NOMO-1 treated with DMSO at 0.1 percent for 48 hours (cell line): ENCODE data around the gene PHLDB1.
"Not testable (repeated sequence)": the region's sequence is repeated elsewhere in the genome, so short reads cannot be mapped to it uniquely, and the experiment has no call there.

ENCODE experiments used
- DNase-seq: peaks from one replicate; lab custom pipeline; 2025; ENCODE audit not compliant: unreplicated experiment; lab: John Stamatoyannopoulos, UW

Gene PHLDB1

DNA sequence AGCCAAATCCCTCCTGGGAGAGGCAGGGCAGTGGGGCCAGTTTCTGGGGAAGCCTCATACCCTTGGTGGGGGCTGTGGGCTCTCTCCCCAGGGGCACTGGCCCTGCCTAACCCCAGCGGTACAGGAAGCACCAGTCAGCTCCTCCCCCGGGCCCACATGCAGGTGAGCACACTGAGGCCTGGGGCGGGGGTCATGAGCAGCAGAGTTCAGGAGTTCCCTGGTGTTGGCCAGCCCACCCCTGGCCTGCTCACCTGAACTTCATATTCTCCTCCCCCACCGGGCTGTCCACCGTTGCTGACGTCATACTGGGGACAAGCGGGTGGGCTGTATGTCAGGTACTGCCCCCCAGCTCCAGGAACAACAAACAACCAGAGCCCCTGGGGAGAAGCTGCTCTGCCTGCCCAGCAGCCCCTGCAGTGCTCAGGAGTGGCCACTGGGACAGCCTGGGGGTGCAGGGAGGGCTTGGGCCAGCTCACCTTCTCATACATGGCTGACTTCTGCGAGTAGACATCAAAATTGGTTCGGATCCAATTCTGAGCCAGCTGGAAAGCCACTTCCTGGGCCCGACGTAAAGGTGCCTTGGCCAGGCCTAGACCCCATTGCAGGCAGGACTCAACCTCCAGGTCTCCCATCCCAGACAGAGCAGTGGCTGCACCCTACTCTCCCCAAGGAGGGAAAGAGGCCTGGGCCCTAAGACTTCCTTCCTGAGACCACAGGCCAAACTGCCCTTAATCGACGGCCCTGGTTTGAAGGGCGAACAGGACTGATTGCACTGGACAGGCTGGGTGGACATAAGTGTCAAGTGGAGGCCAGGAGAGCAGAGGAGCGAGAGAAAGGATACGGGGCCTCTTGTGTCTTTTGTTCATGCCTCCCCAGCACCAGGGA is 51.3 kb downstream of the PHLDB1 start:
- no peak for DNase-seq

DNA sequence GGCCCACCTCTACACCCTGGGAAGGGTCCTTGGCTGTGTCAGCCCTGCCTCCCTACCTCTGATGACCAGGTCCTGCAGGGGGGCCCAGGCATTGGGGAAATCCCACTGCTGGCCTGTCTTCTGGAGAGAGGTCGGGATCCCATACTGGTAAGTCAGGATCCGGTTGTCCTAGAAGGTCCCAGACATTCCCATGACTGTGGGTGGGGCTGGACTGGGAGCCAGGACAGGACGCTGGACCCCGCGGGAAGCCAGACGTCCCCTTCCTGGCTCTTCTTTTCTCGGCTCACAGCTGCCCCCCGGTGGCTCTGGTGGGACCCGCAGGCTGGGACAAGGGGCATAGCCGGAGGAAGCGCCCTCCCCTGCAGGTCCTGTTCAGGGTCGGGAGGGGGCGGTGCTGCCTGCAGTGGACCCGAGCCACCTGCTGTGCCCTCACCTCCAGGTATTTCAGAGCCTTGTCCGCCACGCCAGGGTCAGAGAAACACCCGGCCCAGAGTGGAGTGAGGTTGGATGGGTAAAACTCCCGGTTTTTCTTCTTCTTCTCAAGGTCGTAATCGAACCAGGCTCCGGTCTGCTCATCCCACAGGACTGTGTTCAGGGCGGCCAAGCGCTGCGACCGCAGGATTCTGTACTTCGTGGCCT is 52.0 kb downstream of the PHLDB1 start:
- DNase-seq, result peak; percentile 80

DNA sequence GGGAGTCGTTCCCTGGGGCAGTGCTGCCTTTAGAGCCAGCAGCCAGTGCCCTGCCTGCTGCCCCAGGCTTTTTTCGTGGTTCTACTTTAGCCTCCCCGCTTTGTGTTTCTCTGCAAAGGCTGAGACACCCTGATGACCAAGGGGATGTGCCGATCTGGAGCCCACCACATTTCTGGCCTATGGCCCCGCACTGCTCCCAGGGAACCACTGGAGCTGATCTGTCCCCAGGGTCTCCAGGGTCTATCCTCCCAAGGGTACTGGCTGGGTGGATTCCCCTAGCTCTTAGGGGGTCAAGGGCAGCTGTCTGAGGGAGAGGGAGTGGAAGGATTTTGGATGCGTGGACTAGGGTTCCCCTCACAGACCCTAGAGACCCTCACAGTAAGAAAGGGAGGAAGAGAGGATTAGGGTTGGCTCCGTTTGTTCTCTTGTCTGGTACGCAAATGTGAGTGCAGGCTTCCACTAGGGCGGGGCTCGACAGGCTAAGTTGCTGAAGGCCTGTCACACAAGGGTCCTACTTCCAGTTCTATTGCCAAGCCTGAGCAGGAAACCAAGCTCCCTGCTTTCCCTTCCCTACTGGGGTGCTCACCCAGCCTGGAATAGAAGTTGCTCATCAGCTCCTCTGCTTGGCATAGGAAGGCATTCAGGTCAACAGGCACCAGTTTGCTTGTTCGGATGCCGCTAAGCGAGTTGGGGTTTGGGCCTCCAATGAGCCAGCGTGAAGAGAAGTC is 52.7 kb downstream of the PHLDB1 start:
- DNase-seq, result no peak

DNA sequence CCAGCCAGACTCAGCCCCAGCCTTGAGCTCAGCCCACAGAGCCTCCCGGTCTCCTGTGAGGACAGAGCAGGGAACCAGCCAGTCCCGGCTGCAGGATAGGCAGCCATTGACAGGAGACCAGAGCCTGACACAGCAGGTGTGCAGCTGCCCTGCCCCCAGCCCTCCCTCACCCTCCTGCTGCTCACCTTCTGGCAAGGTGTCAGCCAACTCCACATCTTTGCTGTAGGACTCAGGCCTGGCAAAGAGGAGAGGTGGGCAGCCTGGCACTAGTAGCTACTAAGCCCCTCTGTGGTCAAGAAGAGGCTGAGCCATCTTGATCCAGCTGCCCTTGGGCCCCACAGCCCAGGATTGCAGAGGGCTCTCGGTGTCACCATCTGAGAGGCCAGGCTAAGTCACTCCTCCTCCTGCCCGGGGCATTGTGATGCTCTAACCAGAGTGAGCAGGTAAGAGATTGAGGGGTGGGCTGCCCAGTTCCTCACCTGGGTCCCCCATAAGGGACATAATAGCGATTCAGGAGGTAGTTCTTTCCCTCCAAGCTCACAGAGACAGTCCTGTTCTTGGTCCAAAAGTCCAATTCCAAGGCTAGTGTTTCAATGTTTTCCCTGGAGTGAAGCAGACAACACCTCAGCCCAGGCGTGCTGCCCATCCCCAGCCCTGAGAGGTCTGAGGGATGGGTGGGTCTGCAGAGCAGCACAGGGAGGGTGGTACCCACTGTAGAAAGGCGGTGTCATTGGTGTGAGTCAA is 53.4 kb downstream of the PHLDB1 start:
- DNase-seq, result no peak

DNA sequence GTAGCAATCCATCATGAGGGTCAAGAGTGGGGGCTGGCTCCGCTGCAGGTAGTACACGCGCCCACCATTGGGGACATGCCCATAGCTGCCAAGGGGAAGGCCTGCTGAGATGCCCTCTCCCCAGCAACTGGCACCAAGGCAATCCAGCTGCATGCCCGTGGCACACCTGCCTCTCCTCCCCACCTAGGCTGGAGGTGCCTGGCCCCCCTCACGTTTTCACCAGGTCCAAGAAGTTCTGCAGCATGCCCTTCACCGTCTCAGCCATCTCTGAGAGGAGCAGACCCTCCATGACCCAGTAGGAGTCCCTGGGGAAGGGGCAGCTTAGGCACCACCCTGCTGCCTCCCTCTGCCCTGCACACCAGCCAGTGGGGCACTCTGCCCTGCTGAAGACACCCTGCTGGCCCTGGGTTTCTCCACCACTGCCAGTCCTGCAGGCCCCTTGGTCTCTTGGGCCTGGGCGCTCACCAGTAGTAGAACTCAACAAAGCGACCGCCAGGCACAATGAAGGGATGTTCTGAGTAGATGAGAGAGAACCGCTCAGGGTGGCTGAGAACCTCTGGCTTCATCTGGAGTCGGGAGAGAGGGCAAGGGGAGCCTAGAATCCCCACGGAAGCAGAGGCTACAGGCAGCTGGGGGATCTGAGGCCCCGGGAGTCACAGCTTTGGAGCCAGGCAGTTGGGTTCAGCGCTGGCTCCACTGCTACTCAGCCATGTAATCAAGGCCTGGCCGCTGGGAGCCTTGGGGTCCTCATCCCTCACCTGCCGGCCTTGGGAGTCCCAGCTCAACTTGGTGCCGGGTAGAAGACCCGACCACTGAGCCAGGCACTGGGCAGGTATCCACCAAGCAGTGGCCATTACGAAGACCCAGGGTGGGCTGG is 54.2 kb downstream of the PHLDB1 start:
- DNase-seq, result no peak

DNA sequence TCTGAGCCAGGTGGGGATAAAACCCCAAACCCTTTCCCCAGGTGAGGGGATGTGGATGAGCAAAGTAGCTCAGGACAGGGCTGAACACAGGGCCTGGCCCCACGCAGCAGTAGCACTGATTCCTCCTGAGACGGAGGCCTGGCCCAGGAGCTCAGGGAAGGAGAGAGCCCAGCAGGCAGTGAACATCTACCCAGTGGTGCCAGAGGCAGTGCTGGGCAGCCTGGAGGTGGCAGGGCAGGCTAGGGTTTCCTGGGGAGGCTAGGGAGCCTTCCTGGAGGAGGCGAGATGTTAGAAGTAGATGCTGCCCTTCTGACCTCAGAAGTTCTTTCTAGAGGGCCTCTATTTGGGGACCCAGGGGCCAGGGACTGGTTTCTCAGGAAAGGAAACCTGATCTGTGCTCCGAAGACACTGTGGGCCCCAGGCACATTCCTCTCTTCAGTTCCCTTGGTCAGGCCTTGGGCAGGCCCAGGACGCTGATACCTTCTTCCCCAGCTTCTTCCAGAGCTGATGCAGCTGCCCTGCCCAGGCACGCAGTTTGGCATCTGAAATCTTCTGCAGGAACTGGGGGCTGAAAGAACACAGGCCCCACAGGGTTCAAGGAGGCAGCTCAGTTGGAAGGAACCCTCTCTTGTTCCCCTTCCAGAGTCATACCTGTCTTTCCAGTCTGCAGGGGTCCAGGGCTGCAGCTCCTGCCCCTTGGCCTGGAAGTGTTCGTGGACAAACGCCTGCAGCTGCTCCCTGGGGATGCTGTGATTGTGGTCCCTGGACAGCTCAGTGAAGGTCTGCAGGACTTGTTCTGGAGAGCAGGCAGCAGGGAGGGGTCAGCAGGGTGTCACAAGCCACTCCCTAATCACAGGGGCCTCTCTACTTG is 55.2 kb downstream of the PHLDB1 start:
- DNase-seq, result no peak

DNA sequence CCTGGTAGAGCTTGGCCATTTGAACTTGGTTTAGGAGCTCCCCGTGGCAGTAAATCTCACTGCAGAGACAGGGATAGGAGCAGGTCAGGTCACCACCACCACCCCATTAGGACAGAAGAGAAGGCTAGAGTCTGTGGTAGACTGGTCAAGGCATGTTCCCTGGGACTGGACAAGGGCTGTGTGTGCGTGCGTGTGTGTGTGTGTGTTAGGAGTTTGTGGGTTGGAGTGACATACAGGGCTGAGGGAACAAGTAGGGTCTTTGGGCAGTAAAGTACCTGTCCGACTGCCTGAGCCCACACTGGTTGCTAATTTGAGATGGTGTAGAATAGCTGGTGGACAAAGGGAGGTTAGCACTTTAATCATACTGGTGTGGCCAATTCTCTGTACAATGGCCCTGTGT is 56.0 kb downstream of the PHLDB1 start:
- DNase-seq, result no peak

DNA sequence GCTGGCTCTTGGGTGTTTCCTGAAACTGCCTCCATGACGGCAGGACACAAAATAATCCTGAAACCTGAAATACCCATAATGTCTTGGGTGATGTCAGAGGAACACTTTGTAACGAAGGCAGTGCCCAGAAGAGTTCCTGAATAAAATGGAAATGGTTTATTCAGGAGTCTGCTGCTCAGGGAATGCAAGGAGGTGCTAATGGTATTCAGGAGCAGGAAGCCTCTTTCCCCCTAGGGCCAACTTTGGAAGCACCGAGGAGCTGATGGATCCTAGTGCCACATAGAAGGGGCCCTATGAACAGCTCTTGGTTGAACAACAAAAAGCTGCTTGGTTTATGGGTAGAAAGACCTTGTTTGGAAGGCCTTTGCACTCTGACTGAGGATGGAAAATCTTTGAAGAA is 56.5 kb downstream of the PHLDB1 start:
- DNase-seq, result no peak

DNA sequence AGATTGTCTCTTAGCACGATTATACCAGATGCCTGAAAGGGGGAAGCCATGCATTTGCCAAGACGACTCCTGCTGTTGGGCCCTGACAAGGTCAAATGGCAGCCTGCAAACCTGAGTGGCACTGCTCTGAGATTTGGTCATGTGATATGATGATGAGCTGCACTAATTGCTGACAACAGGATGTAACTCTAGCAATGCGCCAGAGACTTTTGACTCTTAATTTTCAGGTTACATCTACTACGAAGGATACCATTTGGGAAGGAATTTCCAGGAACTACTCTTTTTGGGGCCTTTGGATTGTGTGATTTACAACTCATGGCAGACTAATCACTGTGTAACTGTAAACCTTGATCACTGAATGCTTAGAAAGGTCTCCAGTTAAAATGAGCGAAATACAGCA is 59.0 kb downstream of the PHLDB1 start:
- no peak for DNase-seq

DNA sequence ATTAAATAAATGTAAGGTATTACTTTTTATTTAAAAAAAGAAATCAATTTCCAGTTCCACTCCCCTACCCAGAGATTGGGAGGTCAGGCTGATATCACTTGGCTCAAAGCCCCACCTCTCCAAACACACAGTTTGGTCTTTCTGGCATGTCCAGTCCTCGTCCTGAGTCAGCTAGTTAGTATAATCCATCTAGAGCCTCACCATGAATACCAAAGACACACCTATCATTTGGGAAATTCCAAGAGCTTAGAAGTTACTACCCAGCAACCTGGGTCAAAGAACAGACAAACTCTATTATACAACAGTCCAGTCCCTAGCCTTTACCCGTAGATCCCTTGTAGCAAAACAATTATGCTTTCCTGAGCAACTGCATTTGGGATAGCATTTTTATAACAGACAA is 62.6 kb downstream of the PHLDB1 start:
- DNase-seq, result no peak

DNA sequence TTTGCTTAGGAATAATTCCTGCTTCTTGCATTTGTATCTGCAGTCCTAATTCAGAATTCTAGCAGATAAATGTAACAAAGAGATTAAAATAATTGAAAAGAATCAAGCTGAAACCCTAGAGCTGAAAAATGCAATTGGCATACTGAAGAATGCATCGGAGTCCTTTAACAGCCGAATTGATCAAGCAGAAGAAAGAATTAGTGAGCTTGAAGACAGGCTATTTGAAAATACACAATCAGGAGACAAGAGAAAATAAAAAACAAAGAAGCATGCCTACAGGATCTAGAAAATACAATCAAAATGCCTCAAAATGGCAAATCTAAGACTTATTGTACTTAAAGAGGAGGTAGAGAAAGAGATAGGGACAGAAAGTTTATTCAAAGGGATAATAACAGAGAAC is 63.8 kb downstream of the PHLDB1 start:
- no peak for DNase-seq

DNA sequence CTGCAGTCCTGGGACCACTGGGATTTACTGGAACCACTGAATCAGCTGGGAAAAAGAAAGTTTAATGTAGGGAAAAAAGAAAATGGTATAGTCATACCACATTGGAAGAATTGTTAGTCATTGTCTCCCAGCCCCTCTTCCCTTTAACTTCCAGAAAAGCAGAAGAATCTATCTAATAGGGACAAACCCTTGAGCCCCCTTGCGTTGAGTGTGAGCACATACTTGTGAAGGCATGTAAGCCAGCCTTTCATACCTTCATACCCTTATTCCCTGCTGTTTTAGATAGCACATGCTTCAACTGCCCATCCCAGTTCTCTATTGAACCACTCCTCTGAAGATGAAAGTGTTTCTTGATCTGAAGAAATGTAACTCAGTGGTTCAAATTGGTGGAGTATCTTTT is 65.4 kb downstream of the PHLDB1 start:
- DNase-seq, result no peak

DNA sequence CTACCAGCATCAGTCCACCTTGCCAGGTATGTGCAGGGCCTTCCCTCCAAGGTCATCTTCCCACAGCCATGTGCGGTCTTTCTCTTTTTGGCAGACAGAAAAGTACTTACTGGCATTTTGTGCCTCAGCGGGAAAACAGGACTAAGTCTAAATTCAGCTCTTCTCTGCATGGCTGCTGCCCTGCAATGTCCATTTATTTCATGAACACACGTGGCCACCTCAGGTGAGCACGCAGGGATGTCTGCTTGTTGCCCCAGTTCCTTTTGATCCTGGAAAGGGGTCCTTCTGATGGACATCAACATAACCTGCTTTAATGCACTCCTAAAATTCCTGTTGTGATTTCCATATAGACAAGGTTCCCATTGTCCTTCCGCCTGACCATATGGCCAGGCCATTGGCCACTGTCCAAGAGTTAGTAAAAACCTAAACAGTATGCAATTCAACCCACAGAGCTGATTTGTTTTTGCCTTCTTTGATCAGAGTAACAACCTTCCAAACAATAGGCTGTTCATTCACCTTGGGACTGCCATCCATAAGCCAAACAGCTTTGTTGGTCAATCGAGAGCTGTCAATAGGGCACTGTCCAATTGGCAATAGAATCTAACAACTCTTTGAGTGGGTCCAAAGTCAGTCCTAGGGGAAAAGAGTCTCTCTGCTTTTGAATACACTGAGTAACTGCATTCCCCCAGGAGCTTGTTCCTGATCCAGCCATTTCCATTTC is 66.1 kb downstream of the PHLDB1 start:
- DNase-seq, result no peak

DNA sequence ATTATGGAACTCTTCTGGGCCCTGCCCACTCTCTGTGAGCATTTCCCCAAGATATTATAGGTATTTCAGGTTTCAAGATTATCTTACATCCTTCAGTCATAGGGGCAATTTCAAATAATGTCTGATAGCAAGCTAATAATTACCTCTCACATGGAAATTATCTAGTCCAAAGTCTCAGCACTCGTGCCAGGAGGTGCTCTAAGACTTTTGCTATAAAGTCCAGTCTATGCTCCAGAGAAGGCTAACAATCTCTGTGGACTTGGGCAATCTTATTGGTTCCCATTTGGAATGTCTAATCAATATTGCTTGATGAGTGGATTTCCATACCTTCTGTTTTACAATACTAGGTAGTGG is 66.6 kb downstream of the PHLDB1 start:
- no peak for DNase-seq

DNA sequence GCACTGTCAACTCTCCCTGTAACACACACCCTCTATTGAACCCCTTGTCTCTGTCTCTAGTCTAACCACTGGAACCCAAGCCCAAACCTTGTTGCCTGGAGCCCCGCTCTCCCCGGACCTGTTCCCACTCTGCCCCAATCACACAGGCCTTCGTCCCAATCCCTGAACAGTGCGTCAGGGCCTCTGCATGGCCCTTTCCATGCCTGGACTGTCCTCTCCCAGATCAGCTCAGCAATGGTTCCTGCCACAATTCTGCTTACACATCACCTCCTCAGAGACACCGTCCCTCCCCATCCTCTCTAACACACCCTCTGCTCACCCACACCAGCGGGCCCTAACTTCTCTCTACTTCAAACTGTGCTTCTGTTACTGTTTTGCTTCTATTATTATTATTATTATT is 70.6 kb downstream of the PHLDB1 start:
- DNase-seq, result no peak

DNA sequence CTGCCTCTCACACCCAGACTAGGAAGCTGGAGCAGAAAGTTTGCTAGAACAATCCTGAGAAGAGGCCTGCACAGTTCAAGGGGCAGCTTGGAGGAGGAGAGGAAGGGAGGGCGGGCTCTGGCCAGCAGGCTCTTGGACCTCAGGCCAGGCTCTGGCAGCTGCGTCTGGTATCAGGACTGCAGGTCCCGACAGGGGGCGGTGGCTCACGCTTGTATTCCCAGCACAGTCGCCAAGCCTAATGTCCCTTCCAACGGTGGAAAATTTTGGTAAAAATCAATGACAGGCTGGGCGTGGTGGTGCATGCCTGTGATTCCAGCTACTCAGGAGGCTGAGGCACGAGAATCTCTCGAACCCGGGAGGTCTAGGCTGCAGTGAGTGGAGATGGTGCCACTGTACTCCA is 71.5 kb downstream of the PHLDB1 start:
- not testable (repeated sequence) for DNase-seq

DNA sequence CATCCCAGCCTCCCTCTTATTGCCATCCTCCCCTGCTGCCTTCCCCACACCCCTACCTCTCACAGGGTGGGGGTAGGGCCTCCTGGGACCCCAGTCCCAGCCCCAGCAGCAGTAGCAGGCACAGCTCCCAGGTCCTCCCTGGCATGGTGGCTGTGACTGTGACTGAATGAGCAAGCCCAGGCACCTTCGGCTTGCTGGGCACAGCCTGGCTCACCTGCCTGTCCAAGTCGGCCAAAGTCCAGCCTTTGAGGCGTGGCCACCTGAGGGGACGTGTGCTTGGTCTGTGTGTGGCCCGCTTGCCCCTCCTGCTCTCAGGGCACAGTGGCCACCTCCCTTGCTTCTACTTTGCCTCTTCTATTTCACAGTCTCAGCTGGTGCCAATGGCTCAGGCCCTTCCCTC is 72.1 kb downstream of the PHLDB1 start, which contains the start of gene TREH:
TSS of gene TREH (minus strand) at position 168 of the 400 bp plus-strand sequence. CDS start at position 145, 23 bp downstream.
- DNase-seq, result no peak

DNA sequence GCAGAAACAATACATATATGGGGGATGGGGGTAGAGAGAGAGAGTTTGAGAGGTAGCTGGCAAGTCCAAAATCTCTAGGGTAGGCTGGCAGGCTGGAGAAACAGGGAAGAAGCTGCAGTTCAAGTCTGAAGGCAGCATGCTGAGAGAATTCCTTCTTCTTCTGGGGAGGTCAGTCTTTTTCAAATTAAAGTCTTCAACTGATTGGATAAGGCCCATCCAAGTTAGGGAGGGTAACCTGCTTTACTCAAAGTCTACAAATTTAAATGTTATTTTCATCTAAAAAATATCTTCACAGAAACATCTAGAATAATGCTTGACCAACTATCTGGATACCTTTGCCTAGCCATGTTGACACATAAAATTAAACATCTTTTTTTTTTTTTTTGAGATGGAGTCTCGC is 75.0 kb downstream of the PHLDB1 start:
- DNase-seq, result no peak

DNA sequence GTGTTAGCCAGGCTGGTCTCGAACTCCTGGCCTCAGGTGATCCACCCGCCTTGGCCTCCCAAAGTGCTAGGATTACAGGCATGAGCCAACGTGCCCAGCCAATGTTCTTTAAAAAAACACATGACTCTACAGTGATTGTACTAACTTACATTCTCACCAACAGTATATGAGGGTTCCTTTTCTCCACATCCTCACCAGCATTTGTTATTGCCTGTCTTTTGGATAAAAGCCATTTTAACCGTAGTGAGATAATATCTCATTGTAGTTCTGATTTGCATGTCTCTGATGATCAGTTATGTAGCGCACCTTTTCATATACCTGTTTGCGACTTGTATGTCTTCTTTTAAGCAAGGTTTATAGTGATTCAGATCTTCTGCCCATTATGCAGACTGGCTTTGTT is 75.5 kb downstream of the PHLDB1 start:
- not testable (repeated sequence) for DNase-seq
